ENCODE results near the gene MAP4K5.

DNA sequence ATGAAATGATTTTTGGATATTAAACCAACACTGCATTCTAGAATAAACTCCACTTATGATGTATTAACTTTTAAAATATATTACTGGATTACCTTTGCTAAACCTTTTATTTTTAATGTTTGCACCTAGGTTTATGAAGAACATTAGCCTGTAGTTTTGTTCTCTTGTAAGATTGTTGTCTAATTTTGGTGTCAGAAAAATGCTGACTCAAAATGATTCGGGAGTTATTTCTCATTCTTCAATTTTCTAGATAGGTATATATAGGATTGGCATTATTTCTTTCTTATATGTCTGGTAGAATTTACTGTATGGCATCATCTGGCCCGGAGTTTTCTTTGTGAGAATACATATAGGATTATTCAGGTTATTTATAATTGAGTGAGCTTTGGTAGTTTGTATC, 54.6 kb downstream of the MAP4K5 start:
- TF ChIP-seq EZH2 (IDR thresholded peaks at IDR 0.05; ENCODE audit: insufficient read depth, poor library complexity, severe bottlenecking) (no peak), EZH2phosphoT487 (IDR thresholded peaks at IDR 0.05; ENCODE audit: insufficient read depth, low read depth) (no peak)

Measured in GM23248 (cell line).